H1 (cell line): Measurements from ENCODE around the gene BABAM2. TPM values are rescaled to one million over a fixed set of nuclear protein-coding genes. Genes with fewer than 3 reads are reported as not detected.

Experiments used
- CTCF ChIA-PET: fragments of 300-600 bp; sonication (Branson Sonifier 250); formaldehyde crosslinking; loops from one replicate; lab custom pipeline; 2021; ENCODE audit not compliant: partially characterized antibody; lab: Charles Lee
- POLR2A ChIA-PET: fragments of 300-600 bp; sonication (Branson Sonifier 250); formaldehyde crosslinking; loops from one replicate; lab custom pipeline; 2021; ENCODE audit warnings: inconsistent platforms; ENCODE audit not compliant: partially characterized antibody; lab: Charles Lee
- DNase-seq, 2 experiments: peaks; one replicate each; pipeline versions ENCODE4 v3.0.0 to v3.0.0-alpha.2; 2010 to 2022; ENCODE audit warnings: low spot score in 2 of 2, low read depth in 1 of 2, mixed read lengths in 1 of 2
- FAIRE-seq: peaks from 2 replicates; lab custom pipeline; 2011; peaks lifted over from hg19 to GRCh38; lab: Jason Lieb, UNC
- H2AFZ ChIP-seq: 2 replicates; pipeline ENCODE4 v1.8.1; 2012; ENCODE audit warnings: low read length, inconsistent platforms
- H2AK5ac ChIP-seq: 2 replicates; pipeline ENCODE4 v1.6.1; 2013; ENCODE audit warnings: low read depth, low read length
- H2BK120ac ChIP-seq: replicated peaks from 2 replicates; pipeline ENCODE3; 2013; ENCODE audit warnings: low read depth, low read length, inconsistent platforms
- H2BK12ac ChIP-seq: 2 replicates; pipeline ENCODE4 v1.6.1; 2013; ENCODE audit warnings: low read depth, low read length
- H2BK15ac ChIP-seq: 2 replicates; pipeline ENCODE4 v1.6.1; 2013; ENCODE audit warnings: low read length
- H2BK20ac ChIP-seq: 2 replicates; pipeline ENCODE4 v1.6.1; 2013; ENCODE audit warnings: low read length
- H2BK5ac ChIP-seq: 2 replicates; pipeline ENCODE4 v1.6.1; 2013; ENCODE audit warnings: low read depth, low read length
- H3K14ac ChIP-seq: 2 replicates; pipeline ENCODE4 v1.6.1; 2013; ENCODE audit warnings: inconsistent platforms; ENCODE audit not compliant: insufficient read length
- H3K18ac ChIP-seq: 2 replicates; pipeline ENCODE4 v1.6.1; 2013; ENCODE audit warnings: low read length; ENCODE audit errors: extremely low read depth
- H3K23ac ChIP-seq: 2 replicates; pipeline ENCODE4 v1.6.1; 2013; ENCODE audit warnings: inconsistent platforms; ENCODE audit not compliant: insufficient read length
- H3K23me2 ChIP-seq: 2 replicates; pipeline ENCODE4 v1.6.1; 2013; ENCODE audit warnings: low read depth, low read length
- H3K27ac ChIP-seq: 2 replicates; pipeline ENCODE4 v1.6.1; 2011; ENCODE audit warnings: low read depth, low read length, inconsistent platforms
- H3K27me3 ChIP-seq, 4 experiments: replicated peaks in 1 of 4; 1 replicate in 1 of 4; 2 replicates in 3 of 4; pipeline versions ENCODE4 v1.6.1 to v1.8.1; 2011 to 2013; ENCODE audit warnings: low read length in 3 of 4, mild to moderate bottlenecking in 3 of 4, inconsistent platforms in 2 of 4, mixed read lengths in 2 of 4, moderate library complexity in 1 of 4; ENCODE audit not compliant: control insufficient read depth in 3 of 4, insufficient read depth in 3 of 4; ENCODE audit errors: extremely low read depth in 1 of 4
- H3K36me3 ChIP-seq, 4 experiments: 2 replicates each; pipeline versions ENCODE4 v1.6.1 to v1.8.1; 2011 to 2013; ENCODE audit warnings: mild to moderate bottlenecking in 4 of 4, low read length in 3 of 4, moderate library complexity in 2 of 4, control low read depth in 1 of 4, inconsistent platforms in 1 of 4; ENCODE audit not compliant: insufficient read depth in 4 of 4, control insufficient read depth in 2 of 4
- H3K4ac ChIP-seq: replicated peaks from 2 replicates; pipeline ENCODE3; 2013; ENCODE audit warnings: low read length, low read depth, mixed read lengths, inconsistent platforms; ENCODE audit not compliant: insufficient read length
- H3K4me1 ChIP-seq, 4 experiments: replicated peaks in 1 of 4; 1 replicate in 1 of 4; 2 replicates in 3 of 4; pipeline versions ENCODE4 v1.6.1 to v1.8.1; 2011 to 2013; ENCODE audit warnings: low read length in 3 of 4, inconsistent platforms in 2 of 4, mixed read lengths in 1 of 4; ENCODE audit not compliant: insufficient read depth in 4 of 4, control insufficient read depth in 3 of 4
- H3K4me2 ChIP-seq, 2 experiments: 2 replicates each; pipeline versions ENCODE4 v1.6.1 to v1.8.1; 2011 to 2013; ENCODE audit warnings: low read depth in 2 of 2, low read length in 2 of 2, control low read depth in 1 of 2, inconsistent platforms in 1 of 2, mild to moderate bottlenecking in 1 of 2; ENCODE audit not compliant: insufficient read depth in 1 of 2
- H3K4me3 ChIP-seq, 4 experiments: fragments of 200-600, 300-600 bp in 1 of 4; sonication (generic), shearing (Covaris generic), sonication (Bioruptor Twin) in 1 of 4; 2 replicates each; pipeline versions ENCODE4 v1.5.1 to v1.8.1; 2011 to 2016; ENCODE audit warnings: low read length in 4 of 4, low read depth in 3 of 4, control low read depth in 2 of 4, inconsistent platforms in 2 of 4, mild to moderate bottlenecking in 2 of 4, mixed read lengths in 1 of 4, moderate library complexity in 1 of 4; ENCODE audit not compliant: insufficient read depth in 2 of 4; ENCODE audit errors: extremely low read depth in 1 of 4
- H3K56ac ChIP-seq: replicated peaks from 2 replicates; pipeline ENCODE3; 2013; ENCODE audit warnings: low read depth, mild to moderate bottlenecking, mixed read lengths, low read length, inconsistent platforms; ENCODE audit not compliant: insufficient read length
- H3K79me1 ChIP-seq: 2 replicates; pipeline ENCODE4 v1.6.1; 2013; ENCODE audit warnings: low read depth, low read length, control low read depth
- H3K79me2 ChIP-seq, 2 experiments: 2 replicates each; pipeline versions ENCODE4 v1.6.1 to v1.8.1; 2012 to 2013; ENCODE audit warnings: low read length in 2 of 2, mild to moderate bottlenecking in 2 of 2, inconsistent platforms in 1 of 2; ENCODE audit not compliant: insufficient read depth in 2 of 2, control insufficient read depth in 1 of 2
- H3K9ac ChIP-seq, 4 experiments: replicated peaks in 1 of 4; 1 replicate in 1 of 4; 2 replicates in 3 of 4; pipeline versions ENCODE4 v1.6.1 to v1.8.1; 2011 to 2013; ENCODE audit warnings: low read depth in 3 of 4, low read length in 3 of 4, control low read depth in 2 of 4, mild to moderate bottlenecking in 2 of 4, moderate library complexity in 2 of 4, inconsistent platforms in 1 of 4; ENCODE audit errors: extremely low read depth in 1 of 4
- H3K9me3 ChIP-seq, 2 experiments: 2 replicates each; pipeline versions ENCODE4 v1.6.1 to v1.8.1; 2012 to 2013; ENCODE audit warnings: mild to moderate bottlenecking in 2 of 2, moderate library complexity in 2 of 2, control low read depth in 1 of 2, inconsistent platforms in 1 of 2, low read depth in 1 of 2, low read length in 1 of 2, mixed read lengths in 1 of 2; ENCODE audit not compliant: insufficient read depth in 2 of 2
- H4K20me1 ChIP-seq, 2 experiments: replicated peaks in 1 of 2; 2 replicates each; pipeline versions ENCODE3 to v1.8.1; 2011 to 2013; ENCODE audit warnings: inconsistent platforms in 2 of 2, low read length in 2 of 2, mild to moderate bottlenecking in 1 of 2; ENCODE audit not compliant: insufficient read depth in 2 of 2, control insufficient read depth in 1 of 2
- H4K5ac ChIP-seq: 2 replicates; pipeline ENCODE4 v1.6.1; 2013; ENCODE audit warnings: low read length, low read depth, mixed read lengths, inconsistent platforms; ENCODE audit not compliant: insufficient read length
- H4K8ac ChIP-seq: 2 replicates; pipeline ENCODE4 v1.8.0; 2013; ENCODE audit warnings: mild to moderate bottlenecking, moderate library complexity, low read length, inconsistent platforms; ENCODE audit not compliant: insufficient read depth; ENCODE audit errors: extremely low read depth
- H4K91ac ChIP-seq: replicated peaks from 2 replicates; pipeline ENCODE3; 2013; ENCODE audit warnings: low read length, mixed read lengths, inconsistent platforms; ENCODE audit not compliant: insufficient read length
- BCL11A ChIP-seq, 2 experiments: IDR thresholded peaks; one replicate each; pipeline ENCODE4 v1.6.1; 2011; ENCODE audit warnings: low read depth in 2 of 2, low read length in 2 of 2, mild to moderate bottlenecking in 2 of 2
- CBX8 ChIP-seq: fragments of 300-800, 300-1000 bp; sonication (generic); IDR thresholded peaks from 2 replicates; pipeline ENCODE4 v1.7.1; 2016; ENCODE audit warnings: low read depth, low read length, borderline replicate concordance
- CEBPB ChIP-seq: IDR thresholded peaks from 2 replicates; pipeline ENCODE4 v1.6.1; 2012; ENCODE audit warnings: low read depth, low read length
- CTCF ChIP-seq, 3 experiments: IDR thresholded peaks; 1 replicate in 2 of 3; 2 replicates in 1 of 3; pipeline versions ENCODE4 v1.5.1 to v1.6.1; 2011; ENCODE audit warnings: low read length in 3 of 3, mild to moderate bottlenecking in 3 of 3, inconsistent platforms in 2 of 3, low read depth in 1 of 3, moderate library complexity in 1 of 3; ENCODE audit not compliant: insufficient read depth in 1 of 3; ENCODE audit errors: control extremely low read depth in 1 of 3
- E2F6 ChIP-seq: IDR thresholded peaks from 2 replicates; pipeline ENCODE4 v1.6.1; 2012; ENCODE audit warnings: inconsistent platforms
- EP300 ChIP-seq, 2 experiments: IDR thresholded peaks; 1 replicate in 1 of 2; 2 replicates in 1 of 2; pipeline ENCODE4 v1.6.1; 2011 to 2012; ENCODE audit warnings: low read depth in 2 of 2, low read length in 2 of 2, mild to moderate bottlenecking in 2 of 2, borderline replicate concordance in 1 of 2, inconsistent platforms in 1 of 2, moderate library complexity in 1 of 2
- NRF1 ChIP-seq: IDR thresholded peaks from 2 replicates; pipeline ENCODE4 v1.6.1; 2011; ENCODE audit warnings: mild to moderate bottlenecking, low read depth, low read length, improper control_type of control experiment
- POLR2A ChIP-seq, 2 experiments: IDR thresholded peaks; 1 replicate in 1 of 2; 2 replicates in 1 of 2; pipeline ENCODE4 v1.6.1; 2011; ENCODE audit warnings: low read depth in 2 of 2, low read length in 2 of 2, mild to moderate bottlenecking in 2 of 2; ENCODE audit errors: control extremely low read depth in 1 of 2
- POU5F1 ChIP-seq: IDR thresholded peaks from 2 replicates; pipeline ENCODE4 v1.6.1; 2011; ENCODE audit warnings: low read depth, mild to moderate bottlenecking, low read length, moderate library complexity
- SAP30 ChIP-seq: fragments of 300-600 bp; sonication (generic); IDR thresholded peaks from 2 replicates; pipeline ENCODE4 v1.7.1; 2012; ENCODE audit warnings: low read length, moderate library complexity, mild to moderate bottlenecking, inconsistent platforms; ENCODE audit not compliant: insufficient read depth, insufficient replicate concordance
- SRF ChIP-seq: IDR thresholded peaks from 2 replicates; pipeline ENCODE4 v1.6.1; 2011; ENCODE audit warnings: mild to moderate bottlenecking, low read depth, low read length, moderate library complexity
- TAF7 ChIP-seq: optimal IDR thresholded peaks from 2 replicates; pipeline ENCODE3; 2011; ENCODE audit warnings: low read depth, mild to moderate bottlenecking, inconsistent platforms, low read length, moderate library complexity, borderline replicate concordance
- polyA plus RNA-seq, 7 experiments: library from polyadenylated mRNA; depleted of rRNA in 3 of 7; stranded (reverse) in 5 of 7; unstranded in 2 of 7; fragments of >200 nt in 5 of 7; fragments of 200-250 nt in 2 of 7; gene quantifications; 1 replicate in 5 of 7; 2 replicates in 1 of 7; 4 replicates in 1 of 7; pipeline versions ENCODE4 v1.2.1 to v1.2.3, GENCODE V29; 2011 to 2013; ENCODE audit warnings: missing spikeins in 2 of 7, mixed read lengths in 2 of 7
- total RNA-seq: library from RNA; stranded (reverse); fragmentation: NEBNext Ultra II Directional; extraction: Animal tissue kit (Norgen Biotek cat#: 25700); gene quantifications from 2 replicates; pipeline ENCODE4 v1.2.1, GENCODE V29; 2021

The BABAM2 gene
- total and polyA plus RNA-seq, 2 of the 8 experiments (the other 6 are each of a cell fraction or from before 2014, with no cell fraction given): 15.8 to 20.9 TPM

GRCh38 chr2:28187186-28187585 lies 296.7 kb downstream of the BABAM2 start:
- H3K56ac ChIP-seq: no peak overlapping the region
- no peak overlapping the region for H2BK15ac ChIP-seq
- no peak overlapping the region for H3K14ac ChIP-seq
- no peaks in the 10 kb centered on the region; the same call in 1 of the 2 replicates for H3K23me2 ChIP-seq
- no peaks in the 10 kb centered on the region for H4K20me1 ChIP-seq
- H2AFZ ChIP-seq: no peak overlapping the region
- H4K91ac ChIP-seq: no peak overlapping the region
- no peak overlapping the region for H2BK20ac ChIP-seq
- H4K5ac ChIP-seq: no peak overlapping the region
- DNase-seq (no peak), FAIRE-seq (no peak)
- no peak overlapping the region for H3K4me3 ChIP-seq
- H3K79me1 ChIP-seq: no peaks in the 10 kb centered on the region
- no peak overlapping the region for H2BK5ac ChIP-seq
- H3K4me2 ChIP-seq: no peak overlapping the region
- H2AK5ac ChIP-seq: no peak overlapping the region
- no peak overlapping the region for H3K9ac ChIP-seq
- POLR2A ChIA-PET: no interaction called here
- no peaks in the 10 kb centered on the region for H3K36me3 ChIP-seq
- no peak overlapping the region for H4K8ac ChIP-seq
- no peaks in the 10 kb centered on the region for H3K27me3 ChIP-seq
- no peak overlapping the region for H3K27ac ChIP-seq
- H3K23ac ChIP-seq: no peak overlapping the region
- no peak overlapping the region for H3K4ac ChIP-seq
- no peaks in the 10 kb centered on the region for H3K9me3 ChIP-seq
- CTCF ChIA-PET: interaction anchor here (0.6 kb wide), 1 partner anchor 1513 kb away, joined by 3 read pairs; no protein-coding TSS in a partner anchor
- no peak overlapping the region for H3K18ac ChIP-seq
- H3K79me2 ChIP-seq: no peaks in the 10 kb centered on the region
- H2BK120ac ChIP-seq: no peak overlapping the region
- no peaks in the 10 kb centered on the region for H3K4me1 ChIP-seq
- no peak overlapping the region for H2BK12ac ChIP-seq
- TF ChIP-seq CEBPB: no peak
- no peak for TF ChIP-seq NRF1
- no peak for TF ChIP-seq CTCF (IDR thresholded peaks at IDR 0.05; ENCODE audit: control extremely low read depth in 1 of 3, insufficient read depth in 1 of 3, low read depth in 1 of 3, low read length in 3 of 3)
- no peak for TF ChIP-seq POLR2A (IDR thresholded peaks at IDR 0.05; ENCODE audit: control extremely low read depth in 1 of 2, low read depth in 2 of 2, low read length in 2 of 2)
- no peak for TF ChIP-seq POU5F1
- no peak for TF ChIP-seq EP300 (IDR thresholded peaks at IDR 0.05; ENCODE audit: borderline replicate concordance in 1 of 2, low read depth in 2 of 2, low read length in 2 of 2)
- no peak for TF ChIP-seq E2F6
- no peak for TF ChIP-seq CBX8
- no peak for TF ChIP-seq BCL11A (IDR thresholded peaks at IDR 0.05; ENCODE audit: low read depth in 2 of 2, low read length in 2 of 2)
- TF ChIP-seq TAF7: no peak
- no peak for TF ChIP-seq SAP30
- TF ChIP-seq SRF: no peak
